Panc1 (cell line): ENCODE measurements around the gene PDSS1. TPM values are rescaled to one million over a fixed set of nuclear protein-coding genes. Genes with fewer than 3 reads are reported as not detected.

Experiments
- ATAC-seq: fragments of 200-7000 bp; cut with Tn5 transposase; 2 replicates; pipeline ENCODE4 v1.9.1; 2020; ENCODE audit warnings: mild to moderate bottlenecking, moderate library complexity
- BruUV-seq: library from RNA; stranded (reverse); fragments of 400-500 nt; replicated peaks from 2 replicates; lab custom pipeline; 2021; lab: Mats Ljungman, UMichigan
- CTCF ChIA-PET: fragments of 300-600 bp; sonication (Branson Sonifier 250); formaldehyde crosslinking; loops from one replicate; lab custom pipeline; 2022; ENCODE audit warnings: antibody characterized with exemption; lab: Charles Lee
- POLR2A ChIA-PET: fragments of 300-600 bp; sonication (Branson Sonifier 250); formaldehyde crosslinking; loops from one replicate; lab custom pipeline; 2022; ENCODE audit warnings: antibody characterized with exemption; lab: Charles Lee
- DNase-seq: peaks from one replicate; pipeline ENCODE4 v3.0.0-alpha.2; 2010; ENCODE audit warnings: low read depth, low spot score
- H3K27ac ChIP-seq: 2 replicates; pipeline ENCODE4 v1.5.1; 2011; ENCODE audit warnings: mild to moderate bottlenecking, low read length, inconsistent platforms
- H3K27me3 ChIP-seq: fragments of 200-500 bp; sonication (Bioruptor generic); 2 replicates; pipeline ENCODE4 v1.6.0; 2014; ENCODE audit warnings: low read length, inconsistent platforms; ENCODE audit not compliant: control insufficient read depth, insufficient read depth
- H3K36me3 ChIP-seq: fragments of 200-500 bp; sonication (Bioruptor generic); 2 replicates; pipeline ENCODE4 v1.5.1; 2014; ENCODE audit warnings: inconsistent platforms, mild to moderate bottlenecking, low read length, moderate library complexity; ENCODE audit not compliant: control insufficient read depth, insufficient read depth
- H3K4me1 ChIP-seq: 2 replicates; pipeline ENCODE4 v1.5.1; 2011; ENCODE audit warnings: inconsistent platforms, mild to moderate bottlenecking, low read length, moderate library complexity; ENCODE audit not compliant: control insufficient read depth, insufficient read depth
- H3K4me3 ChIP-seq, 2 experiments: 2 replicates each; pipeline ENCODE4 v1.5.1; 2011 to 2012; ENCODE audit warnings: low read depth in 2 of 2, low read length in 2 of 2, mild to moderate bottlenecking in 2 of 2, inconsistent platforms in 1 of 2, moderate library complexity in 1 of 2
- H3K9me3 ChIP-seq: fragments of 200-500 bp; sonication (Bioruptor generic); 2 replicates; pipeline ENCODE4 v1.5.1; 2014; ENCODE audit warnings: low read depth, mild to moderate bottlenecking, inconsistent platforms, low read length, moderate library complexity; ENCODE audit not compliant: control insufficient read depth, insufficient read depth
- CTCF ChIP-seq: fragments of 450-650 bp; IDR thresholded peaks from 2 replicates; pipeline ENCODE4 v1.5.1; 2017; ENCODE audit warnings: mild to moderate bottlenecking
- POLR2AphosphoS5 ChIP-seq: IDR thresholded peaks from 2 replicates; pipeline ENCODE4 v1.6.1; 2012; ENCODE audit warnings: mild to moderate bottlenecking, low read depth, low read length, moderate library complexity
- REST ChIP-seq, 2 experiments: IDR thresholded peaks; 2 replicates each; pipeline ENCODE4 v1.6.1; 2011 to 2012; ENCODE audit warnings: low read depth in 2 of 2, control low read depth in 1 of 2, low read length in 1 of 2, mild to moderate bottlenecking in 1 of 2, moderate library complexity in 1 of 2; ENCODE audit not compliant: insufficient read depth in 1 of 2
- SIN3A ChIP-seq: IDR thresholded peaks from 2 replicates; pipeline ENCODE4 v1.6.1; 2012; ENCODE audit warnings: low read depth, mild to moderate bottlenecking, low read length, moderate library complexity, borderline replicate concordance; ENCODE audit not compliant: insufficient read depth
- TCF7L2 ChIP-seq: IDR thresholded peaks from 2 replicates; pipeline ENCODE4 v1.6.1; 2011; ENCODE audit warnings: mild to moderate bottlenecking, low read depth, low read length, inconsistent platforms
- in situ Hi-C: cut with HindIII; loops from 2 replicates; pipeline ENCODE4 v1.10.0; 2016; ENCODE audit warnings: low sequenced_read_pairs, low pct_unique_long_range_greater_than_20kb
- intact Hi-C: fragments of 100-400 bp; cut with micrococcal nuclease; formaldehyde crosslinking; loops from one replicate; pipeline ENCODE4 v1.10.0; 2022; ENCODE audit not compliant: unreplicated experiment
- total RNA-seq: library from RNA; stranded (reverse); gene quantifications from one replicate; pipeline ENCODE4 v1.2.1, GENCODE V29; 2021; ENCODE audit not compliant: unreplicated experiment

Gene PDSS1
- total RNA-seq, 1 experiment from 2014 or later = 7.1 TPM

GRCh38 chr10:26770069-26770468 lies 72.6 kb downstream of the PDSS1 start:
- H3K36me3 ChIP-seq = no peaks in the 10 kb centered on the region
- CTCF ChIA-PET = no interaction called here
- ATAC-seq (no peak), DNase-seq (no peak)
- no peaks in the 10 kb centered on the region for H3K27me3 ChIP-seq
- intact Hi-C loops (no loop called here), in situ Hi-C loops (no loop called here)
- H3K4me3 ChIP-seq = no peak overlapping the region
- H3K4me1 ChIP-seq = no peaks in the 10 kb centered on the region
- no peak overlapping the region for H3K27ac ChIP-seq
- H3K9me3 ChIP-seq = no peaks in the 10 kb centered on the region
- BruUV-seq = no TSS peak
- POLR2A ChIA-PET = no interaction called here
- TF ChIP-seq SIN3A = no peak
- no peak for TF ChIP-seq POLR2AphosphoS5

GRCh38 chr10:26773633-26774032 lies 76.1 kb downstream of the PDSS1 start:
- intact Hi-C loops (no loop called here), in situ Hi-C loops (no loop called here)
- no peak overlapping the region for H3K27ac ChIP-seq
- CTCF ChIA-PET = no interaction called here
- POLR2A ChIA-PET = no interaction called here
- no TSS peak for BruUV-seq
- no peak for DNase-seq
- TF ChIP-seq REST (IDR thresholded peaks at IDR 0.05; ENCODE audit: insufficient read depth in 1 of 2, low read depth in 2 of 2, low read length in 1 of 2) = no peak
- no peak for TF ChIP-seq SIN3A
- TF ChIP-seq CTCF = no peak
- TF ChIP-seq TCF7L2 = no peak
- no peak for TF ChIP-seq POLR2AphosphoS5
- ATAC-seq = no peak
- H3K4me3 ChIP-seq = no peak overlapping the region
- H3K9me3 ChIP-seq = no peaks in the 10 kb centered on the region
- no peaks in the 10 kb centered on the region for H3K36me3 ChIP-seq
- H3K4me1 ChIP-seq = no peaks in the 10 kb centered on the region
- H3K27me3 ChIP-seq = no peaks in the 10 kb centered on the region

DNA sequence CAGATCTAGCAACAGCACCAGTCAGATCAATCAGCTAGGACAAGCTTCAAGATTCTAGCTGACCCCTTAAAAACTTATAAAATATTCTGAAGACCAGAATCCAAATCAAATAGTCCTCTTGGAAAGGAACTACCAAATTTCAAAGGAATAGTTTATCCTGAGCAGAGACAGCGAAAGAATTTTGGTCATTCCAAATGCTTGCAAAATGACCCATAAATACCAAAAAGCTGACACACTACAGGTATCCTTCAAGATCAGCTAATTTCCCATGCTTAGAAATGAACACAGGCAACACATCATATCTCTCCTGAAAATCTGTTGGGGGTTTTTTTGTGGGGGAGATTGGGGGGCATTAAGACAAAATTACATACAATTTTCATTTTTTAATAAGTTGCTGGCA lies 78.8 kb downstream of the PDSS1 start:
- no TSS peak for BruUV-seq
- intact Hi-C loops (no loop called here), in situ Hi-C loops (no loop called here)
- no peak overlapping the region for H3K27ac ChIP-seq
- H3K4me1 ChIP-seq = peaks cover 5% of the 10 kb centered on the region
- H3K27me3 ChIP-seq = no peaks in the 10 kb centered on the region
- no peaks in the 10 kb centered on the region for H3K36me3 ChIP-seq
- ATAC-seq (no peak), DNase-seq (no peak)
- H3K9me3 ChIP-seq = no peaks in the 10 kb centered on the region
- no peak overlapping the region for H3K4me3 ChIP-seq
- ChIA-PET POLR2A (interaction anchor here (0.6 kb wide), 1 partner anchor 39 kb away, joined by 15 read pairs; no protein-coding TSS in a partner anchor), CTCF (no interaction called here)
- no peak for TF ChIP-seq POLR2AphosphoS5
- TF ChIP-seq CTCF = no peak
- no peak for TF ChIP-seq REST (IDR thresholded peaks at IDR 0.05; ENCODE audit: insufficient read depth in 1 of 2, low read depth in 2 of 2, low read length in 1 of 2)
- no peak for TF ChIP-seq SIN3A
- no peak for TF ChIP-seq TCF7L2
